Measurements from ENCODE around the gene FUS.
A peak's percentile ranks its signal among the peaks of the same experiment; 100 is the strongest.

DNA sequence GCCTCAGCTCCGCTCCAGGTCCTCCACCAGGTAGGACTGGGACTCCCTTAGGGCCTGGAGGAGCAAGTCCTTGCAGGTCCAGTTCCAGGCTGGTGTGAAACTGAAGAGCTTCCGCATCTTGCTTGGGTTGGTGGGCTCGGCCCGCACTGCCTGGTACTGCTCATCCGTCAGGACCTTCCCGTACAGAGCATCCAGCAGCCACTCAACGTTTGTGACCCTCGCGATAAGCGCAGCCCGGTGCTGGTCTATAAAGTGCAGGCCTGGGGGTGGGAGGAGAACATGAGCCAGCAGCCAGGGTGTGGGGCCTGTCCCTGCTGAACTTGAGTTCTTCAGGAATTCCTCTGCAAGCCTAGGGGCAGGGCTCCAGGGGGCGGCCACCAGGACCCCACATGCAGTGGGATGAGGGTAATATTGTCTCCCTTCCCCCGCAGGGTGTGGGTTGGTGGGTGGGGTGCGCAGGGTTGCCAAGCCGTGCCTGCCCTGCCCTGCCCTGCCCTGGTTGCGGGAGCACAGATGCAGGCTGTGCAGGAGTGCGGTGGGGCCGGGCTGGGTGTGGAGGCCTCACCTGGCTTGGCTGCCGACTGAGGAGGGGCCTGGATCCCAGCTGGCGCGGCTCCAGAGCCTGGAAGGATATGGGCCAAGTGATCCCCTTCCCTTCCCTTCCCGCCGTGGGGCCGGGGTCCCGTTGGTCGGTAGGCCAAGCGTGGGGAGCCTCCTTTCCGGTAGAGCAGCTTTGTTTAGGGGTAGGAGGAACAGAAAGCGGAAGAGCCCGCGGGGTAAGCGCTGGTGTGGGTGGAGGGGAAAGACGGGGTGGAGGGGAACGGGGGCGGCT is 21.9 kb downstream of the FUS start:
- TF ChIP-seq BCL11A (IDR thresholded peaks at IDR 0.05; ENCODE audit: low read depth in 2 of 2, low read length in 2 of 2) (no peak), CTCF (IDR thresholded peaks at IDR 0.05; ENCODE audit: control extremely low read depth in 1 of 3, insufficient read depth in 1 of 3, low read depth in 1 of 3, low read length in 3 of 3) (no peak), NANOG (IDR thresholded peaks at IDR 0.05; ENCODE audit: insufficient read depth, low read depth, low read length, poor library complexity, severe bottlenecking) (no peak), TAF1 (IDR thresholded peaks at IDR 0.05; ENCODE audit: low read depth, low read length) (no peak), EZH2 (IDR thresholded peaks at IDR 0.05; ENCODE audit: low read depth, low read length, severe bottlenecking) (no peak), POLR2A (IDR thresholded peaks at IDR 0.05; ENCODE audit: control extremely low read depth in 1 of 2, low read depth in 2 of 2, low read length in 2 of 2) (peak; percentile 54 to 68), CREB1 (IDR thresholded peaks at IDR 0.05) (no peak)
- TF ChIP-seq, protein P1, sequence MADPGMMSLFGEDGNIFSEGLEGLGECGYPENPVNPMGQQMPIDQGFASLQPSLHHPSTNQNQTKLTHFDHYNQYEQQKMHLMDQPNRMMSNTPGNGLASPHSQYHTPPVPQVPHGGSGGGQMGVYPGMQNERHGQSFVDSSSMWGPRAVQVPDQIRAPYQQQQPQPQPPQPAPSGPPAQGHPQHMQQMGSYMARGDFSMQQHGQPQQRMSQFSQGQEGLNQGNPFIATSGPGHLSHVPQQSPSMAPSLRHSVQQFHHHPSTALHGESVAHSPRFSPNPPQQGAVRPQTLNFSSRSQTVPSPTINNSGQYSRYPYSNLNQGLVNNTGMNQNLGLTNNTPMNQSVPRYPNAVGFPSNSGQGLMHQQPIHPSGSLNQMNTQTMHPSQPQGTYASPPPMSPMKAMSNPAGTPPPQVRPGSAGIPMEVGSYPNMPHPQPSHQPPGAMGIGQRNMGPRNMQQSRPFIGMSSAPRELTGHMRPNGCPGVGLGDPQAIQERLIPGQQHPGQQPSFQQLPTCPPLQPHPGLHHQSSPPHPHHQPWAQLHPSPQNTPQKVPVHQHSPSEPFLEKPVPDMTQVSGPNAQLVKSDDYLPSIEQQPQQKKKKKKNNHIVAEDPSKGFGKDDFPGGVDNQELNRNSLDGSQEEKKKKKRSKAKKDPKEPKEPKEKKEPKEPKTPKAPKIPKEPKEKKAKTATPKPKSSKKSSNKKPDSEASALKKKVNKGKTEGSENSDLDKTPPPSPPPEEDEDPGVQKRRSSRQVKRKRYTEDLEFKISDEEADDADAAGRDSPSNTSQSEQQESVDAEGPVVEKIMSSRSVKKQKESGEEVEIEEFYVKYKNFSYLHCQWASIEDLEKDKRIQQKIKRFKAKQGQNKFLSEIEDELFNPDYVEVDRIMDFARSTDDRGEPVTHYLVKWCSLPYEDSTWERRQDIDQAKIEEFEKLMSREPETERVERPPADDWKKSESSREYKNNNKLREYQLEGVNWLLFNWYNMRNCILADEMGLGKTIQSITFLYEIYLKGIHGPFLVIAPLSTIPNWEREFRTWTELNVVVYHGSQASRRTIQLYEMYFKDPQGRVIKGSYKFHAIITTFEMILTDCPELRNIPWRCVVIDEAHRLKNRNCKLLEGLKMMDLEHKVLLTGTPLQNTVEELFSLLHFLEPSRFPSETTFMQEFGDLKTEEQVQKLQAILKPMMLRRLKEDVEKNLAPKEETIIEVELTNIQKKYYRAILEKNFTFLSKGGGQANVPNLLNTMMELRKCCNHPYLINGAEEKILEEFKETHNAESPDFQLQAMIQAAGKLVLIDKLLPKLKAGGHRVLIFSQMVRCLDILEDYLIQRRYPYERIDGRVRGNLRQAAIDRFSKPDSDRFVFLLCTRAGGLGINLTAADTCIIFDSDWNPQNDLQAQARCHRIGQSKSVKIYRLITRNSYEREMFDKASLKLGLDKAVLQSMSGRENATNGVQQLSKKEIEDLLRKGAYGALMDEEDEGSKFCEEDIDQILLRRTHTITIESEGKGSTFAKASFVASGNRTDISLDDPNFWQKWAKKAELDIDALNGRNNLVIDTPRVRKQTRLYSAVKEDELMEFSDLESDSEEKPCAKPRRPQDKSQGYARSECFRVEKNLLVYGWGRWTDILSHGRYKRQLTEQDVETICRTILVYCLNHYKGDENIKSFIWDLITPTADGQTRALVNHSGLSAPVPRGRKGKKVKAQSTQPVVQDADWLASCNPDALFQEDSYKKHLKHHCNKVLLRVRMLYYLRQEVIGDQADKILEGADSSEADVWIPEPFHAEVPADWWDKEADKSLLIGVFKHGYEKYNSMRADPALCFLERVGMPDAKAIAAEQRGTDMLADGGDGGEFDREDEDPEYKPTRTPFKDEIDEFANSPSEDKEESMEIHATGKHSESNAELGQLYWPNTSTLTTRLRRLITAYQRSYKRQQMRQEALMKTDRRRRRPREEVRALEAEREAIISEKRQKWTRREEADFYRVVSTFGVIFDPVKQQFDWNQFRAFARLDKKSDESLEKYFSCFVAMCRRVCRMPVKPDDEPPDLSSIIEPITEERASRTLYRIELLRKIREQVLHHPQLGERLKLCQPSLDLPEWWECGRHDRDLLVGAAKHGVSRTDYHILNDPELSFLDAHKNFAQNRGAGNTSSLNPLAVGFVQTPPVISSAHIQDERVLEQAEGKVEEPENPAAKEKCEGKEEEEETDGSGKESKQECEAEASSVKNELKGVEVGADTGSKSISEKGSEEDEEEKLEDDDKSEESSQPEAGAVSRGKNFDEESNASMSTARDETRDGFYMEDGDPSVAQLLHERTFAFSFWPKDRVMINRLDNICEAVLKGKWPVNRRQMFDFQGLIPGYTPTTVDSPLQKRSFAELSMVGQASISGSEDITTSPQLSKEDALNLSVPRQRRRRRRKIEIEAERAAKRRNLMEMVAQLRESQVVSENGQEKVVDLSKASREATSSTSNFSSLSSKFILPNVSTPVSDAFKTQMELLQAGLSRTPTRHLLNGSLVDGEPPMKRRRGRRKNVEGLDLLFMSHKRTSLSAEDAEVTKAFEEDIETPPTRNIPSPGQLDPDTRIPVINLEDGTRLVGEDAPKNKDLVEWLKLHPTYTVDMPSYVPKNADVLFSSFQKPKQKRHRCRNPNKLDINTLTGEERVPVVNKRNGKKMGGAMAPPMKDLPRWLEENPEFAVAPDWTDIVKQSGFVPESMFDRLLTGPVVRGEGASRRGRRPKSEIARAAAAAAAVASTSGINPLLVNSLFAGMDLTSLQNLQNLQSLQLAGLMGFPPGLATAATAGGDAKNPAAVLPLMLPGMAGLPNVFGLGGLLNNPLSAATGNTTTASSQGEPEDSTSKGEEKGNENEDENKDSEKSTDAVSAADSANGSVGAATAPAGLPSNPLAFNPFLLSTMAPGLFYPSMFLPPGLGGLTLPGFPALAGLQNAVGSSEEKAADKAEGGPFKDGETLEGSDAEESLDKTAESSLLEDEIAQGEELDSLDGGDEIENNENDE (IDR thresholded peaks at IDR 0.05; ENCODE audit: insufficient replicate concordance, low read length), result no peak
